IMR-90 (cell line): ENCODE measurements around the gene GPR160. TPM values are rescaled to one million over a fixed set of nuclear protein-coding genes. Genes with fewer than 3 reads are reported as not detected.

Experiments
- ATAC-seq: fragments of 200-7000 bp; cut with Tn5 transposase; 2 replicates; pipeline ENCODE4 v1.9.1; 2020; ENCODE audit warnings: low read depth, mild to moderate bottlenecking, moderate library complexity
- BruUV-seq: library from RNA; stranded (reverse); fragments of 400-500 nt; replicated peaks from 2 replicates; lab custom pipeline; 2021; lab: Mats Ljungman, UMichigan
- CTCF ChIA-PET: fragments of 300-600 bp; formaldehyde crosslinking; extraction: SDS; loops from one replicate; lab custom pipeline; 2021; ENCODE audit warnings: antibody characterized with exemption; lab: Yijun Ruan, JAX
- POLR2A ChIA-PET: fragments of 300-600 bp; sonication (Branson Sonifier 250); formaldehyde crosslinking; loops from one replicate; lab custom pipeline; 2022; ENCODE audit warnings: antibody characterized with exemption; ENCODE audit not compliant: unreplicated experiment; lab: Charles Lee
- DNase-seq: peaks from one replicate; pipeline ENCODE4 v3.0.0; 2013
- H2AFZ ChIP-seq: replicated peaks from 2 replicates; pipeline ENCODE3; 2013; ENCODE audit warnings: low read length, mild to moderate bottlenecking; ENCODE audit not compliant: poor library complexity
- H2AK5ac ChIP-seq: 2 replicates; pipeline ENCODE4 v1.6.1; 2013; ENCODE audit warnings: low read depth, low read length, inconsistent platforms
- H2AK9ac ChIP-seq: replicated peaks from 2 replicates; pipeline ENCODE3; 2013; ENCODE audit warnings: mild to moderate bottlenecking, low read depth, low read length, moderate library complexity; ENCODE audit not compliant: poor library complexity
- H2BK120ac ChIP-seq: 2 replicates; pipeline ENCODE4 v1.6.1; 2013; ENCODE audit warnings: low read depth, low read length, inconsistent platforms
- H2BK15ac ChIP-seq: 3 replicates; pipeline ENCODE4 v1.6.1; 2013; ENCODE audit warnings: low read depth, low read length, inconsistent platforms
- H2BK20ac ChIP-seq: 2 replicates; pipeline ENCODE4 v1.6.1; 2013; ENCODE audit warnings: low read depth, mild to moderate bottlenecking, inconsistent platforms, low read length, moderate library complexity
- H2BK5ac ChIP-seq: 2 replicates; pipeline ENCODE4 v1.6.1; 2013; ENCODE audit warnings: mild to moderate bottlenecking, low read depth, low read length, inconsistent platforms; ENCODE audit not compliant: poor library complexity, severe bottlenecking
- H3K14ac ChIP-seq: replicated peaks from 2 replicates; pipeline ENCODE4 v1.6.1; 2013; ENCODE audit warnings: low read depth, low read length, inconsistent platforms
- H3K18ac ChIP-seq: 2 replicates; pipeline ENCODE4 v1.6.1; 2013; ENCODE audit warnings: low read depth, low read length, control low read depth
- H3K23ac ChIP-seq: 2 replicates; pipeline ENCODE4 v1.6.1; 2013; ENCODE audit warnings: low read depth, low read length, inconsistent platforms
- H3K27ac ChIP-seq: 2 replicates; pipeline ENCODE4 v1.5.1; 2013; ENCODE audit warnings: mild to moderate bottlenecking, control low read depth, low read length; ENCODE audit not compliant: insufficient read depth
- H3K27me3 ChIP-seq: 2 replicates; pipeline ENCODE4 v1.6.1; 2013; ENCODE audit warnings: low read length; ENCODE audit not compliant: control insufficient read depth, insufficient read depth
- H3K36me3 ChIP-seq: 2 replicates; pipeline ENCODE4 v1.6.1; 2013; ENCODE audit warnings: low read length, mixed read lengths; ENCODE audit not compliant: control insufficient read depth, insufficient read depth
- H3K4ac ChIP-seq: 2 replicates; pipeline ENCODE4 v1.6.1; 2013; ENCODE audit warnings: low read depth, low read length, inconsistent platforms
- H3K4me1 ChIP-seq: 2 replicates; pipeline ENCODE4 v1.6.1; 2013; ENCODE audit warnings: low read length, mixed read lengths; ENCODE audit not compliant: control insufficient read depth, insufficient read depth
- H3K4me2 ChIP-seq: 2 replicates; pipeline ENCODE4 v1.6.1; 2013; ENCODE audit warnings: low read depth, mild to moderate bottlenecking, control low read depth, low read length, moderate library complexity
- H3K4me3 ChIP-seq: 2 replicates; pipeline ENCODE4 v1.5.1; 2013; ENCODE audit warnings: low read depth, mild to moderate bottlenecking, control low read depth, low read length, moderate library complexity; ENCODE audit not compliant: insufficient read depth
- H3K56ac ChIP-seq: 2 replicates; pipeline ENCODE4 v1.6.1; 2013; ENCODE audit warnings: low read length, inconsistent platforms; ENCODE audit not compliant: insufficient read depth; ENCODE audit errors: extremely low read depth
- H3K79me1 ChIP-seq, 2 experiments: 2 replicates each; pipeline ENCODE4 v1.6.1; 2013; ENCODE audit warnings: low read length in 2 of 2, inconsistent platforms in 1 of 2, low read depth in 1 of 2
- H3K9ac ChIP-seq: 2 replicates; pipeline ENCODE4 v1.6.1; 2013; ENCODE audit warnings: low read depth, low read length, control low read depth
- H3K9me1 ChIP-seq: 2 replicates; pipeline ENCODE4 v1.6.1; 2013; ENCODE audit warnings: low read length, inconsistent platforms; ENCODE audit not compliant: insufficient read depth
- H3K9me3 ChIP-seq: 2 replicates; pipeline ENCODE4 v1.6.1; 2013; ENCODE audit warnings: low read length; ENCODE audit not compliant: control insufficient read depth, insufficient read depth
- H4K20me1 ChIP-seq: 2 replicates; pipeline ENCODE4 v1.6.1; 2013; ENCODE audit warnings: low read length, inconsistent platforms; ENCODE audit not compliant: insufficient read depth
- H4K5ac ChIP-seq: 2 replicates; pipeline ENCODE4 v1.6.1; 2013; ENCODE audit warnings: mild to moderate bottlenecking, low read depth, low read length, control low read depth
- H4K8ac ChIP-seq, 2 experiments: 2 replicates each; pipeline ENCODE4 v1.6.1; 2013; ENCODE audit warnings: low read depth in 2 of 2, low read length in 2 of 2, control low read depth in 1 of 2, inconsistent platforms in 1 of 2
- H4K91ac ChIP-seq: 2 replicates; pipeline ENCODE4 v1.6.1; 2013; ENCODE audit warnings: low read depth, low read length, inconsistent platforms; ENCODE audit not compliant: insufficient read depth
- BHLHE40 ChIP-seq: fragments of 150-350 bp; IDR thresholded peaks from 2 replicates; pipeline ENCODE4 v1.6.1; 2016; ENCODE audit warnings: mild to moderate bottlenecking, low read depth, low read length
- CEBPB ChIP-seq: IDR thresholded peaks from 2 replicates; pipeline ENCODE4 v1.6.1; 2012; ENCODE audit warnings: low read depth, low read length, improper control_type of control experiment
- CHD1 ChIP-seq: IDR thresholded peaks from 2 replicates; pipeline ENCODE4 v1.6.1; 2012; ENCODE audit warnings: low read depth, low read length, improper control_type of control experiment
- FOS ChIP-seq: fragments of 150-350 bp; IDR thresholded peaks from 2 replicates; pipeline ENCODE4 v1.6.1; 2016; ENCODE audit warnings: low read depth, low read length
- MAFK ChIP-seq: IDR thresholded peaks from 2 replicates; pipeline ENCODE4 v1.6.1; 2012; ENCODE audit warnings: low read depth, low read length, improper control_type of control experiment
- MAZ ChIP-seq: IDR thresholded peaks from 2 replicates; pipeline ENCODE4 v1.6.1; 2012; ENCODE audit warnings: low read depth, mild to moderate bottlenecking, low read length, improper control_type of control experiment, moderate library complexity, borderline replicate concordance
- MXI1 ChIP-seq: IDR thresholded peaks from 2 replicates; pipeline ENCODE4 v1.6.1; 2012; ENCODE audit warnings: low read depth, mild to moderate bottlenecking, low read length, moderate library complexity, borderline replicate concordance
- NFE2L2 ChIP-seq: fragments of 150-350 bp; IDR thresholded peaks from 2 replicates; pipeline ENCODE4 v1.6.1; 2016; ENCODE audit warnings: low read depth, mild to moderate bottlenecking, low read length
- POLR2A ChIP-seq: IDR thresholded peaks from 2 replicates; pipeline ENCODE4 v1.6.1; 2012; ENCODE audit warnings: mild to moderate bottlenecking, low read depth, low read length
- RAD21 ChIP-seq: IDR thresholded peaks from 2 replicates; pipeline ENCODE4 v1.6.1; 2012; ENCODE audit warnings: low read length, improper control_type of control experiment
- RCOR1 ChIP-seq: IDR thresholded peaks from 2 replicates; pipeline ENCODE4 v1.6.1; 2012; ENCODE audit warnings: mild to moderate bottlenecking, low read length, improper control_type of control experiment; ENCODE audit not compliant: insufficient replicate concordance
- RFX5 ChIP-seq: IDR thresholded peaks from 2 replicates; pipeline ENCODE4 v1.8.0; 2012; ENCODE audit warnings: low read depth, mild to moderate bottlenecking, low read length, moderate library complexity
- SMC3 ChIP-seq: fragments of 150-350 bp; IDR thresholded peaks from 2 replicates; pipeline ENCODE4 v1.6.1; 2016; ENCODE audit warnings: low read depth, mild to moderate bottlenecking, antibody characterized with exemption, low read length, moderate library complexity
- WGBS, 2 experiments: methylation state at CpG; one replicate each; pipeline versions ENCODE4 v1.1.5 to v1.1.7; 2013; ENCODE audit warnings: missing lambda C conversion rate in 2 of 2; ENCODE audit not compliant: insufficient read length in 1 of 2; ENCODE audit errors: extremely low coverage in 2 of 2; 5-methylcytosine and 5-hydroxymethylcytosine counted together
- dilution Hi-C: fragments of 300-500 bp; cut with HindIII; formaldehyde crosslinking; loops from one replicate; pipeline ENCODE4 v1.14.3; 2018; ENCODE audit warnings: low sequenced_read_pairs; ENCODE audit not compliant: unreplicated experiment
- in situ Hi-C: fragments of 300-500 bp; cut with MboI; formaldehyde crosslinking; loops from 3 replicates; pipeline ENCODE4 v1.14.3; 2019; ENCODE audit warnings: low sequenced_read_pairs, inconsistent platforms, mixed read lengths
- intact Hi-C: fragments of 100-400 bp; cut with micrococcal nuclease; formaldehyde crosslinking; loops from 2 replicates; pipeline ENCODE4 v1.10.0; 2022
- polyA plus RNA-seq, 3 experiments: library from polyadenylated mRNA; depleted of rRNA; stranded (reverse); fragments of >200 nt; gene quantifications; 2 replicates each; pipeline ENCODE4 v1.2.3, GENCODE V29; 2012; ENCODE audit warnings: low replicate concordance in 1 of 3
- total RNA-seq: library from RNA; depleted of rRNA; stranded (reverse); fragments of >200 nt; gene quantifications from 2 replicates; pipeline ENCODE4 v1.2.3, GENCODE V29; 2012
- TF ChIP-seq, protein P1 (sequence below): fragments of 150-350 bp; IDR thresholded peaks from 2 replicates; pipeline ENCODE4 v1.6.1; 2016; ENCODE audit warnings: low read depth, mild to moderate bottlenecking, low read length, moderate library complexity, borderline replicate concordance
- TF ChIP-seq, protein P2 (sequence below): fragments of 150-350 bp; IDR thresholded peaks from 2 replicates; pipeline ENCODE4 v1.6.1; 2017; ENCODE audit warnings: mild to moderate bottlenecking, antibody characterized with exemption, low read length, low read depth
- TF ChIP-seq, protein P3 (sequence below): conservative IDR thresholded peaks from 2 replicates; pipeline ENCODE4 v1.5.1; 2012; ENCODE audit warnings: mild to moderate bottlenecking, low read depth, low read length, improper control_type of control experiment

The GPR160 gene
- total and polyA plus RNA-seq, 2 of the 4 experiments (the other 2 are of a cell fraction) = 0.09 to 0.18 TPM

DNA sequence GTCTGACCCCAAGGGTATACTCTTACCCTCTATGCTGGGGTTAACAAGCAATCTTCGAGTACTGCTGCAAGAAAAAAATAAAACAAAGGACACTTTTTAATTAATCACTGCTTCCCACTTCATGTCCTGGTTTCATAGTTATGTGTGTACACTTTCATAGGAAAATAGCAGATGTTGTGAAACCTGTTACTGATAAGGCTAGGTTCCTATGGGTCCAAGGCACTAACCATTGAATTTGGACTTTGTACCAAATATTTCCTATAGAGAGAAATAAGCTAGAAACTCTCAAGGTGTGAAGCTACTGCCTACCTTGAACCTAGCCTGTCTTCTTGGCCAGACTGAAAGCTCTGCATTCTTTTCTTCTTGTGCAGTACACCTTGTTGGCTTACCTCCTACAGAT, 14.6 kb upstream of the GPR160 start:
- Histone ChIP-seq H3K4me2 (no peak overlapping the region), H3K23ac (no peak overlapping the region), H3K14ac (no peak overlapping the region), H4K5ac (no peak overlapping the region), H2AK9ac (no peak overlapping the region), H2BK20ac (no peak overlapping the region), H3K27me3 (peaks cover 3% of the 10 kb centered on the region; the same call in 1 of the 2 replicates), H2BK5ac (no peak overlapping the region), H3K4me3 (no peak overlapping the region), H3K4me1 (no peaks in the 10 kb centered on the region), H4K91ac (no peak overlapping the region), H3K36me3 (no peaks in the 10 kb centered on the region), H2AFZ (no peak overlapping the region), H2BK15ac (no peak overlapping the region), H4K8ac (no peak overlapping the region), H3K79me1 (no peaks in the 10 kb centered on the region), H3K9me1 (no peaks in the 10 kb centered on the region), H3K4ac (no peak overlapping the region), H3K56ac (no peak overlapping the region), H2AK5ac (no peak overlapping the region), H2BK120ac (no peak overlapping the region), H3K9ac (no peak overlapping the region), H4K20me1 (no peaks in the 10 kb centered on the region), H3K18ac (no peak overlapping the region), H3K27ac (no peak overlapping the region), H3K9me3 (no peaks in the 10 kb centered on the region)
- POLR2A ChIA-PET = no interaction called here
- DNase-seq (no peak), ATAC-seq (no peak)
- in situ Hi-C loops = no loop called here
- intact Hi-C loops = no loop called here
- TF ChIP-seq, protein P1, sequence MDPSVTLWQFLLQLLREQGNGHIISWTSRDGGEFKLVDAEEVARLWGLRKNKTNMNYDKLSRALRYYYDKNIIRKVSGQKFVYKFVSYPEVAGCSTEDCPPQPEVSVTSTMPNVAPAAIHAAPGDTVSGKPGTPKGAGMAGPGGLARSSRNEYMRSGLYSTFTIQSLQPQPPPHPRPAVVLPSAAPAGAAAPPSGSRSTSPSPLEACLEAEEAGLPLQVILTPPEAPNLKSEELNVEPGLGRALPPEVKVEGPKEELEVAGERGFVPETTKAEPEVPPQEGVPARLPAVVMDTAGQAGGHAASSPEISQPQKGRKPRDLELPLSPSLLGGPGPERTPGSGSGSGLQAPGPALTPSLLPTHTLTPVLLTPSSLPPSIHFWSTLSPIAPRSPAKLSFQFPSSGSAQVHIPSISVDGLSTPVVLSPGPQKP = no peak
- TF ChIP-seq CHD1 = no peak
- no peak for TF ChIP-seq SMC3
- no peak for TF ChIP-seq MAFK
- TF ChIP-seq MAZ = no peak
- TF ChIP-seq, protein P2, sequence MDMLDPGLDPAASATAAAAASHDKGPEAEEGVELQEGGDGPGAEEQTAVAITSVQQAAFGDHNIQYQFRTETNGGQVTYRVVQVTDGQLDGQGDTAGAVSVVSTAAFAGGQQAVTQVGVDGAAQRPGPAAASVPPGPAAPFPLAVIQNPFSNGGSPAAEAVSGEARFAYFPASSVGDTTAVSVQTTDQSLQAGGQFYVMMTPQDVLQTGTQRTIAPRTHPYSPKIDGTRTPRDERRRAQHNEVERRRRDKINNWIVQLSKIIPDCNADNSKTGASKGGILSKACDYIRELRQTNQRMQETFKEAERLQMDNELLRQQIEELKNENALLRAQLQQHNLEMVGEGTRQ = no peak
- no peak for TF ChIP-seq NFE2L2
- TF ChIP-seq, protein P3, sequence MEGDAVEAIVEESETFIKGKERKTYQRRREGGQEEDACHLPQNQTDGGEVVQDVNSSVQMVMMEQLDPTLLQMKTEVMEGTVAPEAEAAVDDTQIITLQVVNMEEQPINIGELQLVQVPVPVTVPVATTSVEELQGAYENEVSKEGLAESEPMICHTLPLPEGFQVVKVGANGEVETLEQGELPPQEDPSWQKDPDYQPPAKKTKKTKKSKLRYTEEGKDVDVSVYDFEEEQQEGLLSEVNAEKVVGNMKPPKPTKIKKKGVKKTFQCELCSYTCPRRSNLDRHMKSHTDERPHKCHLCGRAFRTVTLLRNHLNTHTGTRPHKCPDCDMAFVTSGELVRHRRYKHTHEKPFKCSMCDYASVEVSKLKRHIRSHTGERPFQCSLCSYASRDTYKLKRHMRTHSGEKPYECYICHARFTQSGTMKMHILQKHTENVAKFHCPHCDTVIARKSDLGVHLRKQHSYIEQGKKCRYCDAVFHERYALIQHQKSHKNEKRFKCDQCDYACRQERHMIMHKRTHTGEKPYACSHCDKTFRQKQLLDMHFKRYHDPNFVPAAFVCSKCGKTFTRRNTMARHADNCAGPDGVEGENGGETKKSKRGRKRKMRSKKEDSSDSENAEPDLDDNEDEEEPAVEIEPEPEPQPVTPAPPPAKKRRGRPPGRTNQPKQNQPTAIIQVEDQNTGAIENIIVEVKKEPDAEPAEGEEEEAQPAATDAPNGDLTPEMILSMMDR = no peak
- no peak for TF ChIP-seq FOS
- TF ChIP-seq POLR2A = no peak
- TF ChIP-seq RAD21 = no peak
- no peak for TF ChIP-seq CEBPB
- TF ChIP-seq MXI1 = no peak
- no peak for TF ChIP-seq RFX5
- no peak for TF ChIP-seq RCOR1
- no peak for TF ChIP-seq BHLHE40
- WGBS, 2 experiments = no CpG with 5 or more reads among the region's 1 CpG
- dilution Hi-C loops = no loop called here
- CTCF ChIA-PET = no interaction called here
- no TSS peak for BruUV-seq
